ENCODE measurements around the gene FAM240A.

- TF ChIP-seq EZH2 (IDR thresholded peaks at IDR 0.05; ENCODE audit: low read depth, unreplicated experiment) = no peak
- TF ChIP-seq POLR2AphosphoS5 (IDR thresholded peaks at IDR 0.05; ENCODE audit: low read depth) = no peak
- TF ChIP-seq, protein P1, sequence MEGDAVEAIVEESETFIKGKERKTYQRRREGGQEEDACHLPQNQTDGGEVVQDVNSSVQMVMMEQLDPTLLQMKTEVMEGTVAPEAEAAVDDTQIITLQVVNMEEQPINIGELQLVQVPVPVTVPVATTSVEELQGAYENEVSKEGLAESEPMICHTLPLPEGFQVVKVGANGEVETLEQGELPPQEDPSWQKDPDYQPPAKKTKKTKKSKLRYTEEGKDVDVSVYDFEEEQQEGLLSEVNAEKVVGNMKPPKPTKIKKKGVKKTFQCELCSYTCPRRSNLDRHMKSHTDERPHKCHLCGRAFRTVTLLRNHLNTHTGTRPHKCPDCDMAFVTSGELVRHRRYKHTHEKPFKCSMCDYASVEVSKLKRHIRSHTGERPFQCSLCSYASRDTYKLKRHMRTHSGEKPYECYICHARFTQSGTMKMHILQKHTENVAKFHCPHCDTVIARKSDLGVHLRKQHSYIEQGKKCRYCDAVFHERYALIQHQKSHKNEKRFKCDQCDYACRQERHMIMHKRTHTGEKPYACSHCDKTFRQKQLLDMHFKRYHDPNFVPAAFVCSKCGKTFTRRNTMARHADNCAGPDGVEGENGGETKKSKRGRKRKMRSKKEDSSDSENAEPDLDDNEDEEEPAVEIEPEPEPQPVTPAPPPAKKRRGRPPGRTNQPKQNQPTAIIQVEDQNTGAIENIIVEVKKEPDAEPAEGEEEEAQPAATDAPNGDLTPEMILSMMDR (conservative IDR thresholded peaks at IDR 0.05; ENCODE audit: low read depth in 2 of 2) = no peak
- no peak for TF ChIP-seq CREB1 (CRISPR knock-in tag; IDR thresholded peaks at IDR 0.05; ENCODE audit: low read depth)
- no peak for TF ChIP-seq JUNB (IDR thresholded peaks at IDR 0.05; ENCODE audit: unreplicated experiment)
- no peak for TF ChIP-seq EZH2phosphoT487 (IDR thresholded peaks at IDR 0.05; ENCODE audit: unreplicated experiment)
- no peak for TF ChIP-seq REST (IDR thresholded peaks at IDR 0.05; ENCODE audit: unreplicated experiment)
- TF ChIP-seq ZNF331 (CRISPR knock-in tag; IDR thresholded peaks at IDR 0.05; ENCODE audit: low read depth) = no peak
- no peak for TF ChIP-seq ZNF114 (CRISPR knock-in tag; IDR thresholded peaks at IDR 0.05)
Measured at GRCh38 chr3:46603446-46604046, 8.8 kb upstream of the FAM240A start.

All from GM23338 (cell line).